Left ventricle myocardium superior (tissue), 1 donor: ENCODE data around the gene HOXA6. TPM values are rescaled to one million over a fixed set of nuclear protein-coding genes. Genes with fewer than 3 reads are reported as not detected.

Experiments used
- ATAC-seq: fragments of 200-7000 bp; cut with Tn5 transposase; one replicate; pipeline ENCODE4 v1.9.1; 2020; ENCODE audit warnings: mild to moderate bottlenecking, moderate library complexity
- DNase-seq: peaks from one replicate; pipeline ENCODE4 v3.0.0-alpha.2; 2020
- intact Hi-C: fragments of 100-400 bp; cut with micrococcal nuclease; formaldehyde crosslinking; loops from one replicate; pipeline ENCODE4 v1.11.0; 2022
- long read RNA-seq: library from polyadenylated mRNA; unstranded; transcript quantifications from one replicate; pipeline ENCODE4 v2.0.0, GENCODE V29; 2021
- total RNA-seq: library from RNA; stranded (reverse); fragmentation: NEBNext Ultra II Directional; extraction: Animal tissue kit (Norgen Biotek cat#: 25700); gene quantifications from one replicate; pipeline ENCODE4 v1.2.1, GENCODE V29; 2021
- donor health status: DM: no; HTN: yes; CAD: no; lungs with severe emphysema.

Gene HOXA6
- total RNA-seq = not detected
- long read RNA-seq = 0 reads

DNA sequence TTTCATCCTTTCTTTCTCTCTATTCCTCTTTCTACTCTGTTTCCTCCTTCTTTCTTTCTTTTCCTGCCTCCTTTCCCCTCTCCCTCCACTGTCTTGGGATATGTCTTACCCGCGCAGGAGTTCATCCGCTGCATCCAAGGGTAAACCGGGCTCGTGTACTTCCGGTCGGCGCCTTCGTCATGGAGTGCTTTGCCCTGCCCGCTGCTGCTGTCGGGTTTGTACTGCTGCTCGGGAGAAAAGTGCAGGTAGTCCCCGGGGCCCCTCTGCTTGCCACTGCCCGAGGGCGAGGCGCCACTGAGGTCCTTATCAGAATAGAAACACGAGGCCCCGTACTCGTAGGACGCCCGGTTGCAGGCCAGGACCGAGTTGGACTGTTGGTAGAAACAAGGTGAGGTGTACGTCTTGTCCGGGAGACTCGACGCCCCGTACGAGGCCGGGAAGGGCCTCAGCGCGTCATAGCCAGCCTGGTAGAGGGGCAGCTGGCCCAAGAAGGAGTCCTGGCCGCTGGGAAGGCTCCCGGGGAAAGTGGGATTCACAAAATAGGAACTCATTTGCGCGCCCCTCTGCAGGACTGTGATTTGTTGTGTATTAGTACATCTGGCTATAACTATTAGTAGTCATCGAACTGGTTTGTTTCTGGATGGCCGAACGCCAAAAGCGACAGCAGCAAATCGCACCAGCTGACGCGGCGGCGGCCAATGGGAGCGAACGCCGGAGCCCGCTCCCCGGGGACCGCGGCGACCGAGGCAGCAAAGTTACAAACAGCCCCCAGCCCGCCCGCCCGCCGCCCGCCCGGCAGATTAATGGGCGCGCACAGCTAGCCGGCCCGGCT lies at the start of gene HOXA6:
TSS of gene HOXA6 (minus strand) at position 576 of the 832 bp plus-strand sequence. CDS start at position 551, 25 bp downstream.
- DNase-seq = no peak
- no peak for ATAC-seq
- intact Hi-C loops = no loop called here

- peak; percentile 52 for ATAC-seq
- peak; percentile 91 for DNase-seq
- intact Hi-C loops = no loop called here
Measured at GRCh38 chr7:27196287-27196767, 48.8 kb upstream of the HOXA6 start.

DNA sequence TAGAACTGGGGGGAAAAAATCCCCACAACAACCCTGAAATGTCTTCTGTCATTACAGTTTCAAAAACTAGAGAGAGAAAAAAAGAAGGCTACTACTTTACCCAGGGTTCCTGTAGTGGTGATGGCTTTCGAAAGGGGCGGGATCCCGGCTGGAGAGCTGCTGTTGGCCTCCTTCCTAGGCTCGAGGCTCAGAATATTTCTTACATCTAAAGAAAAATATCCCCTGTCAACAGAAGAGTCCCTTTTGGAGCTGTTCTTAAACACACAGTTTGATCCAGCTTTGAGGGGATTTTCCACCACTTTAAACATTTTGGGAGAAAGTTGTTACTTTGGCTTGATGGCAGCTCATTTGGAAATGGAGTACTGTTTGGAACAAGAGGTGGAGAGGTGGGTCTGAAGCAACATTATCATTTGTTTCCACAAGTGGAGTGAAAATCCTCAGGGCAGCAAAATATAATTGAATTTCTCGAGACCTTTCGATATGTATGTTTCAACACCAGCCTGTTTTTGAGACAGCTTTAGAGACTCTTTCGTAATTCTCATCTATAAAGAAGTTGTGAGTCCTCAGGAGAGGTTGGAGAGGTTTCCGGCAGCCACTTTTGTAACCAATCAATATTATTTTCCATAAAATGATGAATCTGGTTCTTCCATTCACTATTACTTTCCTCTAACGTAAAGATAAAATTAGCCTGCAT lies 47.3 kb upstream of the HOXA6 start:
- DNase-seq (no peak), ATAC-seq (no peak)
- intact Hi-C loops = no loop called here

DNA sequence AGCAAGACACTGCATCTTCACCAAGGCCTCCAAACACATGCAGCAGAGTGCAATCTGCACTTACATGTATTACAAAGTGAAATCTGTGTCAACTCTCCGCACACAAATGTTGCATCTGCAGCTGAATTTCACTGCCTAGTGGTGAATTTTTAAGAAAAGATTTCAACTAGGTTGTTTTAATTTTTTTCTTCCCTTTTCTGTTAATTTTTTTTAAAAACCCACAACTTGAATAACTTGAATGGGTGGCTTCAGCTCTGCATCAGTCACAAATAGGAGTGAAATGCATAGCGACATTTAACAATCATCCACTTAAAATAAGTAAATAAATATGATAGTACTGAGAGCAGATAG lies 46.4 kb upstream of the HOXA6 start:
- intact Hi-C loops = no loop called here
- no peak for ATAC-seq
- no peak for DNase-seq

DNA sequence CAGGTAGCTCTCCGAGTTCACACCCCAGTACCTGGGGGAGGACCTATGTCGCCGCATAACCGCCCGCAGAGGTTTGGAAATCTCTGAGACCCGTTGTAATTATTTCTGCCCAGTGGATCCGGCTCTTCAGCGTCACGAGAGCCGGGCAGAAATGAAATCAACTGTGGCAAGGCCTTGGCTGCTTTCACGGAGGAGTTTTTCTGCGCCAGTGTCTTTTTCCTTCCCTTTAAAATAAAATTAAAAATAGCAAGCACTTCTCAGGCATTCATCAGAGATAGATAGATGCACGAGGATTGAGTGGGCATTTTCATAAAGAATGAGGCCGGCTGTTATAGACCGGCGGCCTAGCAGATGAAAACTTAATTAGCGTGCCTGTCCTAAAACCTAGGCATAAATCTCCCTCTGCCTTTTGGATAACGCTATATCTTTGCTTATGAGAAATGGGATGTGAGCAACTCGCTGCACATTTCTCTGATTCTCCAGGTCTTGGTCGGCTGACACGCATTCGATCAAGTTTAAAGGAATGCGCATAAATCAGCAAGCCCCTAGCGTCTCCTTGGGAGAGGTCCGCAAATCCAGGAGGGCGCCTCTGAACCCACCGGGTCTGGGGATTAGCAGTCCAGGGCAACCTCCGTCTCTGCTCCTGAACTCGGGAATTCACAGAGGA lies 45.9 kb upstream of the HOXA6 start:
- no peak for DNase-seq
- no peak for ATAC-seq
- intact Hi-C loops = no loop called here

- intact Hi-C loops = no loop called here
- DNase-seq (peak; percentile 47), ATAC-seq (no peak)
Measured at GRCh38 chr7:27192546-27193334, 45.2 kb upstream of the HOXA6 start.

DNA sequence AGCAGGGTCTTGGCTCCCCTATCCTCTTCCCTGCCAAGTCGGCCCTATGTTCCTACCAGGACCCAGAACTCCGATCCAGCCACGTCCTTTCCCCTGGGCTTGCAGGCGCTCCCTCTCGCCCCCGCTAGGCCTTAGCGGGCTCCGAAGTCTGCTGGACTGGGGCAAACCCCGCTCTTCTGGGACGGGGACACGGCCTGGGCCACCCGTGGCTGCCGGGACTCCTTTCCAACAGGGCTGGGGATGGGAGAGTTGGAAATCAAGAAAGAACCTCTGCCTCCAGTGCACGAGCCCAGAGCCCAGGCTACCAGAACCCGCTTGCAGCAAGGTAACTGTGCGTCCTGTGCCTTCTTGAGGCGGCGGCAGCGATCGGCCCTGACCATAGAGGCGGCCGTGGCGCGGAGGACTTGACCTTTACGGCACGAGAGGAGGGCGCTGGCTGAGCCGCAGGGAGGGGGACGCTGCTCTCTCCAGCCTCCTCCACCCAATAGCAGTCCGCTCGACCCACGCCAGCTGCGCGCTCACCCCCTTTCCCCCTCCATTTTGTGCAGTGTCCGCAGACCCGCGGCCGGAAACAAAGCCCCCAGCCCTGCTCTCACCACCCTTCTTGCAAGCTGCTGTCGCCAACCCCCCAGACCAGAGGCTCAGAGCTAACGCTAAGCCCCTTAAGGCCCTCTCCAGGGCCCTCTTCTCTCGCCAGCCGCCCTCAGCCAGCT lies 44.4 kb upstream of the HOXA6 start:
- DNase-seq (no peak), ATAC-seq (no peak)
- intact Hi-C loops = no loop called here

GRCh38 chr7:27191161-27191731 lies 43.7 kb upstream of the HOXA6 start:
- intact Hi-C loops = no loop called here
- DNase-seq (no peak), ATAC-seq (no peak)

GRCh38 chr7:27189997-27190748 lies 42.6 kb upstream of the HOXA6 start:
- intact Hi-C loops = no loop called here

GRCh38 chr7:27189295-27189996 lies 41.9 kb upstream of the HOXA6 start:
- DNase-seq (no peak), ATAC-seq (no peak)
- intact Hi-C loops = no loop called here

More at GRCh38 chr7:27189997-27190748, 42.6 kb upstream of the HOXA6 start:
- no peak for ATAC-seq
- DNase-seq = no peak

- ATAC-seq = peak; percentile 23
- no peak for DNase-seq
- intact Hi-C loops = no loop called here
Measured at GRCh38 chr7:27188386-27189294, 41.1 kb upstream of the HOXA6 start.

GRCh38 chr7:27187475-27188385 lies 40.2 kb upstream of the HOXA6 start:
- ATAC-seq (no peak), DNase-seq (no peak)
- intact Hi-C loops = no loop called here

- intact Hi-C loops = no loop called here
- no peak for DNase-seq
- ATAC-seq = no peak
Measured at GRCh38 chr7:27186668-27187474, 39.3 kb upstream of the HOXA6 start.
